ENCODE measurements around the gene MED20.

Gene MED20

GRCh38 chr6:41941280-41942066, 20.5 kb upstream of the MED20 start, which contains the start of gene CCND3:
Gene CCND3, minus strand, starts transcription at chr6:41941808. Its CDS starts 159 bp downstream, at chr6:41941649.
- peak in 50 of 51 donors; percentile 39 to 93 (median 82) for DNase-seq

- DNase-seq = peak in 31 of 51 donors; percentile 16 to 65 (median 42)
Measured at GRCh38 chr6:41940759-41941279, 19.9 kb upstream of the MED20 start.

GRCh38 chr6:41939848-41940758, 19.2 kb upstream of the MED20 start:
- DNase-seq = peak in 1 of 51 donors; percentile 15

GRCh38 chr6:41939176-41939847, 18.4 kb upstream of the MED20 start:
- DNase-seq = peak in 22 of 51 donors; percentile 1 to 45 (median 20)

- no peak for DNase-seq
Measured at GRCh38 chr6:41938590-41939175, 17.7 kb upstream of the MED20 start.

- DNase-seq = no peak
Measured at GRCh38 chr6:41937861-41938574, 17.1 kb upstream of the MED20 start.

- no peak for DNase-seq
Measured at GRCh38 chr6:41937472-41937860, 16.5 kb upstream of the MED20 start.

GRCh38 chr6:41936073-41936837, 15.3 kb upstream of the MED20 start:
- peak in 47 of 51 donors; percentile 7 to 86 (median 61) for DNase-seq

- DNase-seq = no peak
Measured at GRCh38 chr6:41935685-41936072, 14.7 kb upstream of the MED20 start.

- DNase-seq = no peak
Measured at GRCh38 chr6:41935193-41935574, 14.2 kb upstream of the MED20 start.

GRCh38 chr6:41934278-41935192, 13.6 kb upstream of the MED20 start:
- DNase-seq = no peak

- DNase-seq = no peak
Measured at GRCh38 chr6:41932378-41932777, 11.4 kb upstream of the MED20 start.

- DNase-seq = no peak
Measured at GRCh38 chr6:41931792-41932191, 10.9 kb upstream of the MED20 start.

- no peak for DNase-seq
Measured at GRCh38 chr6:41929924-41930323, 9.0 kb upstream of the MED20 start.

- DNase-seq = no peak
Measured at GRCh38 chr6:41927253-41927652, 6.3 kb upstream of the MED20 start.

- DNase-seq = no peak
Measured at GRCh38 chr6:41922154-41922553, 1.2 kb upstream of the MED20 start.

GRCh38 chr6:41921712-41921998, 716 bp upstream of the MED20 start:
- DNase-seq = no peak

- DNase-seq = no peak
Measured at GRCh38 chr6:41917528-41917927, 3.4 kb downstream of the MED20 start.

Data from hypothalamus (tissue), 51 donors.